ENCODE data around the gene CXCL5.

- no peak for TF ChIP-seq CTCF (IDR thresholded peaks at IDR 0.05)
- no peak for TF ChIP-seq POLR2AphosphoS5 (IDR thresholded peaks at IDR 0.05)
Observed at GRCh38 chr4:74047152-74047551, 48.7 kb upstream of the CXCL5 start.

Data from breast epithelium (tissue), 3 donors.